ENCODE data around the gene TMEM51. TPM values are rescaled to one million over a fixed set of nuclear protein-coding genes. Genes with fewer than 3 reads are reported as not detected.
A peak's percentile ranks its signal among the peaks of the same experiment; 100 is the strongest.

Gene TMEM51
- total and polyA plus RNA-seq, 9 of the 15 experiments (the other 6 are each of a cell fraction or from before 2014, with no cell fraction given) = 0.06 to 1.4 (median 0.58) TPM

DNA sequence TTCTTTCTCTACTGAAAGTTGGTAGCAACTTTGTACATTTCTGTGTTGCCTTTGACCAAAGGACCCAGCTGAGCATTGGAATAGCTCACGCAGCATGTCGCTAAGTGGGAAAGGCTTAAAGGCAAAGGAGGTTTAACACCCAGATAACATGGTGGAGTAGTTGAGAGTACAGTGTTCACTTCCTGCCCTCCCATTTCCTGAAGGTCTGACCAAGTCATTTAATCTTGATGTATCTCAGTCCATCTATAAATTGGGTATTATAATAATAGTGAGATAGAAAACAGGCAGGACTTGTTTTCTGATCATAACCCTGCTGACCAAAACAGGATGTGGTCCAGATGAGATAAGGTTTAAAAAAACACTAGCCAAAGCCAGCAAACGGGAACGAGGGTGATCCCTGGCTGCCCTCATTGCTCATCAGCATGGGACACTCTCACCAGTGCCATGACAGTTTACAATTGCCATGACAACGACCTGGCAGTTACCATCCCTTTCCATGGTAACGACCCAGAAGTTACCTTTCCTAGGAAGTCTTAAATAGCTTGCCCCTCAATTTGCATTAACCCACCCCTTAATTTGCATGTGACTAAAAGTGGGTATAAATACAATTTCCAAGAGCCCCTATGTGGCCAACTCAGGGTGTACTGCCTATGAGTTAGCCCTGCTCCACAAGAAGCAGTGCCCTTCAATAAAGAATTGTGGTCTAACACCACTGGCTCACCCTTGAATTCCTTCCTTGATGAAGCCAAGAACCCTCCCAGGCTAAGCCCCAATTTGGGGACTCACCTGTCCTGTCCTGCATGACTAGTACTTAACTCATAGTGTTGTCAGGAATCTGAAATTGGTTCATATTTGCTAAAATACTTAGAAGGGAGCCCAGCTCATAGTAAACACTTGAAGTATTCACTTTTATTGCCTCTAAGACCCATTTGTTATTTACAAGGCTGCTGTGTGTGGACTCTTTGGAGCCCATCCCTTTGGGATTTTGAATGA, 65.0 kb downstream of the TMEM51 start (continued):
- TF ChIP-seq FOXM1 (IDR thresholded peaks at IDR 0.05; ENCODE audit: low read depth) (peak; percentile 88), FOXM1 (CRISPR knock-in tag; IDR thresholded peaks at IDR 0.05; ENCODE audit: low read depth) (no peak), SRSF1 (IDR thresholded peaks at IDR 0.05; ENCODE audit: low read depth, low read length) (no peak), NCOR1 (IDR thresholded peaks at IDR 0.05) (peak; percentile 10; the same call in 1 of the 2 replicates), JUND (IDR thresholded peaks at IDR 0.05; ENCODE audit: borderline replicate concordance, low read depth, low read length) (peak; percentile 36; the same call in 1 of the 2 replicates), JUND (tag; IDR thresholded peaks at IDR 0.05; ENCODE audit: borderline replicate concordance, low read depth, low read length) (peak; percentile 20; the same call in 1 of the 3 replicates), SMAD4 (CRISPR knock-in tag; conservative IDR thresholded peaks at IDR 0.05) (peak; percentile 69; the same call in 1 of the 2 replicates), BACH1 (tag; IDR thresholded peaks at IDR 0.05) (peak; percentile 60; the same call in 1 of the 2 replicates), NRF1 (conservative IDR thresholded peaks at IDR 0.05 in 1 of 2, IDR thresholded peaks at IDR 0.05 in 1 of 2) (0 out of 4 replicates have a peak, but pooled peaks of 1 of the 2 experiments have one; percentile 16), PHB (CRISPR knock-in tag; IDR thresholded peaks at IDR 0.05) (no peak), ZNF384 (IDR thresholded peaks at IDR 0.05; ENCODE audit: low read depth, low read length) (peak; percentile 95)
